ENCODE results near the gene TASP1. TPM values are rescaled to one million over a fixed set of nuclear protein-coding genes. Genes with fewer than 3 reads are reported as not detected.
"Not testable (repeated sequence)": the region's sequence is repeated elsewhere in the genome, so short reads cannot be mapped to it uniquely, and the experiment has no call there.

TASP1 gene
- total and polyA plus RNA-seq, 5 donors: 2.7 to 9.7 (median 8.1) TPM

- Histone ChIP-seq H3K27ac (ENCODE audit: low read length) (no peak overlapping the region), H3K4me3 (ENCODE audit: low read length) (no peak overlapping the region), H3K27me3 (ENCODE audit: control insufficient read depth, insufficient read depth) (no peaks in the 10 kb centered on the region), H3K9me3 (ENCODE audit: control insufficient read depth, low read length) (no peaks in the 10 kb centered on the region), H3K4me1 (ENCODE audit: control insufficient read depth, insufficient read depth, low read length) (no peaks in the 10 kb centered on the region)
- DNase-seq (peak in 2 of 3 donors; percentile 30 to 56), ATAC-seq (peak; percentile 91)
- WGBS: 24% methylated on average over 1 of the region's 1 CpG
- intact Hi-C loops (cut with DNase I): no loop called here
Observed at GRCh38 chr20:13671916-13672378, 33.2 kb upstream of the TASP1 start.

GRCh38 chr20:13671512-13671911 lies 32.8 kb upstream of the TASP1 start:
- H3K9me3 ChIP-seq (ENCODE audit: control insufficient read depth, low read length): no peaks in the 10 kb centered on the region
- no peak overlapping the region for H3K27ac ChIP-seq (ENCODE audit: low read length)
- H3K27me3 ChIP-seq (ENCODE audit: control insufficient read depth, insufficient read depth): no peaks in the 10 kb centered on the region
- intact Hi-C loops (cut with DNase I): no loop called here
- H3K4me3 ChIP-seq (ENCODE audit: low read length): no peak overlapping the region
- DNase-seq (no peak), ATAC-seq (peak; percentile 34 to 38)
- 35% methylated on average over 2 of the region's 2 CpGs for WGBS
- no peaks in the 10 kb centered on the region for H3K4me1 ChIP-seq (ENCODE audit: control insufficient read depth, insufficient read depth, low read length)

- H3K27ac ChIP-seq (ENCODE audit: low read length): no peak overlapping the region
- no peaks in the 10 kb centered on the region for H3K4me1 ChIP-seq (ENCODE audit: control insufficient read depth, insufficient read depth, low read length)
- intact Hi-C loops (cut with DNase I): no loop called here
- ATAC-seq (no peak), DNase-seq (no peak)
- H3K4me3 ChIP-seq (ENCODE audit: low read length): no peak overlapping the region
- no peaks in the 10 kb centered on the region for H3K27me3 ChIP-seq (ENCODE audit: control insufficient read depth, insufficient read depth)
- H3K9me3 ChIP-seq (ENCODE audit: control insufficient read depth, low read length): no peaks in the 10 kb centered on the region
Observed at GRCh38 chr20:13670160-13670559, 31.4 kb upstream of the TASP1 start.

GRCh38 chr20:13665709-13666395 lies 27.1 kb upstream of the TASP1 start:
- ATAC-seq: no peak
- 83% methylated on average over 7 of the region's 7 CpGs for WGBS

GRCh38 chr20:13661070-13661685 lies 22.4 kb upstream of the TASP1 start:
- no peak overlapping the region for H3K27ac ChIP-seq (ENCODE audit: low read length)
- intact Hi-C loops (cut with DNase I): no loop called here
- H3K4me3 ChIP-seq (ENCODE audit: low read length): no peak overlapping the region
- no peaks in the 10 kb centered on the region for H3K27me3 ChIP-seq (ENCODE audit: control insufficient read depth, insufficient read depth)
- WGBS: 50% methylated on average over 11 of the region's 11 CpGs
- DNase-seq: no peak
- H3K9me3 ChIP-seq (ENCODE audit: control insufficient read depth, low read length): no peaks in the 10 kb centered on the region
- no peak for ATAC-seq
- no peaks in the 10 kb centered on the region for H3K4me1 ChIP-seq (ENCODE audit: control insufficient read depth, insufficient read depth, low read length)

More at GRCh38 chr20:13665709-13666395, 27.1 kb upstream of the TASP1 start:
- Histone ChIP-seq H3K4me3 (ENCODE audit: low read length) (no peak overlapping the region), H3K27me3 (ENCODE audit: control insufficient read depth, insufficient read depth) (no peaks in the 10 kb centered on the region), H3K4me1 (ENCODE audit: control insufficient read depth, insufficient read depth, low read length) (no peaks in the 10 kb centered on the region), H3K27ac (ENCODE audit: low read length) (no peak overlapping the region), H3K9me3 (ENCODE audit: control insufficient read depth, low read length) (no peaks in the 10 kb centered on the region)
- no peak for DNase-seq
- intact Hi-C loops (cut with DNase I): no loop called here

GRCh38 chr20:13659288-13659687 lies 20.6 kb upstream of the TASP1 start:
- DNase-seq: no peak
- ATAC-seq: no peak
- no peaks in the 10 kb centered on the region for H3K27me3 ChIP-seq (ENCODE audit: control insufficient read depth, insufficient read depth)
- intact Hi-C loops (cut with DNase I): no loop called here
- no peaks in the 10 kb centered on the region for H3K4me1 ChIP-seq (ENCODE audit: control insufficient read depth, insufficient read depth, low read length)
- H3K9me3 ChIP-seq (ENCODE audit: control insufficient read depth, low read length): no peaks in the 10 kb centered on the region
- 81% methylated on average over 3 of the region's 3 CpGs for WGBS
- no peak overlapping the region for H3K4me3 ChIP-seq (ENCODE audit: low read length)
- H3K27ac ChIP-seq (ENCODE audit: low read length): no peak overlapping the region

GRCh38 chr20:13658060-13658459 lies 19.3 kb upstream of the TASP1 start:
- H3K9me3 ChIP-seq (ENCODE audit: control insufficient read depth, low read length); ATAC-seq; DNase-seq; H3K27ac ChIP-seq (ENCODE audit: low read length); H3K27me3 ChIP-seq (ENCODE audit: control insufficient read depth, insufficient read depth); H3K4me3 ChIP-seq (ENCODE audit: low read length); intact Hi-C loops (cut with DNase I); H3K4me1 ChIP-seq (ENCODE audit: control insufficient read depth, insufficient read depth, low read length): not testable (repeated sequence)
- 91% methylated on average over 5 of the region's 5 CpGs for WGBS

GRCh38 chr20:13656721-13657368 lies 18.1 kb upstream of the TASP1 start:
- H3K9me3 ChIP-seq (ENCODE audit: control insufficient read depth, low read length): no peaks in the 10 kb centered on the region
- H3K27ac ChIP-seq (ENCODE audit: low read length): no peak overlapping the region
- no peaks in the 10 kb centered on the region for H3K4me1 ChIP-seq (ENCODE audit: control insufficient read depth, insufficient read depth, low read length)
- WGBS: 64% methylated on average over 4 of the region's 4 CpGs
- H3K27me3 ChIP-seq (ENCODE audit: control insufficient read depth, insufficient read depth): no peaks in the 10 kb centered on the region
- no peak for ATAC-seq
- intact Hi-C loops (cut with DNase I): no loop called here
- DNase-seq: no peak
- H3K4me3 ChIP-seq (ENCODE audit: low read length): no peak overlapping the region

- DNase-seq (no peak), ATAC-seq (peak in 1 of 2 donors; percentile 53)
- Histone ChIP-seq H3K27me3 (ENCODE audit: control insufficient read depth, insufficient read depth) (no peaks in the 10 kb centered on the region), H3K9me3 (ENCODE audit: control insufficient read depth, low read length) (no peaks in the 10 kb centered on the region), H3K4me3 (ENCODE audit: low read length) (no peak overlapping the region), H3K27ac (ENCODE audit: low read length) (no peak overlapping the region), H3K4me1 (ENCODE audit: control insufficient read depth, insufficient read depth, low read length) (no peaks in the 10 kb centered on the region)
- intact Hi-C loops (cut with DNase I): no loop called here
- 63% methylated on average over 2 of the region's 2 CpGs for WGBS
Observed at GRCh38 chr20:13654463-13655023, 15.8 kb upstream of the TASP1 start.

GRCh38 chr20:13650474-13650873 lies 11.7 kb upstream of the TASP1 start:
- H3K9me3 ChIP-seq (ENCODE audit: control insufficient read depth, low read length): no peaks in the 10 kb centered on the region
- 87% methylated on average over 2 of the region's 2 CpGs for WGBS
- intact Hi-C loops (cut with DNase I): no loop called here
- H3K27me3 ChIP-seq (ENCODE audit: control insufficient read depth, insufficient read depth): no peaks in the 10 kb centered on the region
- no peak for DNase-seq
- H3K4me1 ChIP-seq (ENCODE audit: control insufficient read depth, insufficient read depth, low read length): no peaks in the 10 kb centered on the region
- no peak overlapping the region for H3K4me3 ChIP-seq (ENCODE audit: low read length)
- no peak overlapping the region for H3K27ac ChIP-seq (ENCODE audit: low read length)
- no peak for ATAC-seq
